Endothelial cell (in vitro differentiated cells): Measurements from ENCODE around the gene GSDME. TPM values are rescaled to one million over a fixed set of nuclear protein-coding genes. Genes with fewer than 3 reads are reported as not detected.

ENCODE experiments used
- DNase-seq: peaks from one replicate; pipeline ENCODE4 v3.0.0; 2021; ENCODE audit warnings: low spot score
- H3K27ac Mint-ChIP-seq: one replicate; pipeline ENCODE4 v1.8.0; 2021; ENCODE audit warnings: mixed read lengths, inconsistent platforms; ENCODE audit not compliant: unreplicated experiment
- H3K27me3 Mint-ChIP-seq: one replicate; pipeline ENCODE4 v1.8.0; 2021; ENCODE audit warnings: mild to moderate bottlenecking, moderate library complexity, mixed read lengths, inconsistent platforms; ENCODE audit not compliant: unreplicated experiment
- H3K36me3 Mint-ChIP-seq: one replicate; pipeline ENCODE4 v1.8.0; 2021; ENCODE audit warnings: mild to moderate bottlenecking, low read depth, mixed read lengths, inconsistent platforms; ENCODE audit not compliant: unreplicated experiment
- H3K4me1 Mint-ChIP-seq: one replicate; pipeline ENCODE4 v1.8.0; 2021; ENCODE audit warnings: mild to moderate bottlenecking, mixed read lengths, inconsistent platforms; ENCODE audit not compliant: unreplicated experiment
- H3K4me3 Mint-ChIP-seq: one replicate; pipeline ENCODE4 v1.8.0; 2021; ENCODE audit warnings: mild to moderate bottlenecking, mixed read lengths, inconsistent platforms; ENCODE audit not compliant: unreplicated experiment
- H3K9me3 Mint-ChIP-seq: one replicate; pipeline ENCODE4 v1.8.0; 2021; ENCODE audit warnings: mixed read lengths, inconsistent platforms; ENCODE audit not compliant: unreplicated experiment
- total RNA-seq: library from RNA; stranded (reverse); fragmentation: NEBNext Ultra II Directional; extraction: Animal tissue kit (Norgen Biotek cat#: 25700); gene quantifications from one replicate; pipeline ENCODE4 v1.2.1, GENCODE V29; 2021; ENCODE audit not compliant: unreplicated experiment
- TF ChIP-seq, protein P1 (sequence below): fragments of 200-600 bp; sonication (generic); IDR thresholded peaks from one replicate; pipeline ENCODE4 v1.5.0; 2021; ENCODE audit warnings: antibody characterized with exemption; ENCODE audit not compliant: unreplicated experiment

GSDME gene
- total RNA-seq, 1 donor from 2014 or later, result 4.4 TPM

GRCh38 chr7:24713039-24713793 is 44.0 kb downstream of the GSDME start:
- H3K4me3 Mint-ChIP-seq, result no peak overlapping the region
- TF ChIP-seq, protein P1, sequence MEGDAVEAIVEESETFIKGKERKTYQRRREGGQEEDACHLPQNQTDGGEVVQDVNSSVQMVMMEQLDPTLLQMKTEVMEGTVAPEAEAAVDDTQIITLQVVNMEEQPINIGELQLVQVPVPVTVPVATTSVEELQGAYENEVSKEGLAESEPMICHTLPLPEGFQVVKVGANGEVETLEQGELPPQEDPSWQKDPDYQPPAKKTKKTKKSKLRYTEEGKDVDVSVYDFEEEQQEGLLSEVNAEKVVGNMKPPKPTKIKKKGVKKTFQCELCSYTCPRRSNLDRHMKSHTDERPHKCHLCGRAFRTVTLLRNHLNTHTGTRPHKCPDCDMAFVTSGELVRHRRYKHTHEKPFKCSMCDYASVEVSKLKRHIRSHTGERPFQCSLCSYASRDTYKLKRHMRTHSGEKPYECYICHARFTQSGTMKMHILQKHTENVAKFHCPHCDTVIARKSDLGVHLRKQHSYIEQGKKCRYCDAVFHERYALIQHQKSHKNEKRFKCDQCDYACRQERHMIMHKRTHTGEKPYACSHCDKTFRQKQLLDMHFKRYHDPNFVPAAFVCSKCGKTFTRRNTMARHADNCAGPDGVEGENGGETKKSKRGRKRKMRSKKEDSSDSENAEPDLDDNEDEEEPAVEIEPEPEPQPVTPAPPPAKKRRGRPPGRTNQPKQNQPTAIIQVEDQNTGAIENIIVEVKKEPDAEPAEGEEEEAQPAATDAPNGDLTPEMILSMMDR, result no peak
- H3K36me3 Mint-ChIP-seq, result no peaks in the 10 kb centered on the region
- no peak for DNase-seq
- H3K27ac Mint-ChIP-seq, result no peak overlapping the region
- H3K4me1 Mint-ChIP-seq, result peaks cover 10% of the 10 kb centered on the region
- H3K9me3 Mint-ChIP-seq, result no peaks in the 10 kb centered on the region
- H3K27me3 Mint-ChIP-seq, result peaks cover 9% of the 10 kb centered on the region

DNA sequence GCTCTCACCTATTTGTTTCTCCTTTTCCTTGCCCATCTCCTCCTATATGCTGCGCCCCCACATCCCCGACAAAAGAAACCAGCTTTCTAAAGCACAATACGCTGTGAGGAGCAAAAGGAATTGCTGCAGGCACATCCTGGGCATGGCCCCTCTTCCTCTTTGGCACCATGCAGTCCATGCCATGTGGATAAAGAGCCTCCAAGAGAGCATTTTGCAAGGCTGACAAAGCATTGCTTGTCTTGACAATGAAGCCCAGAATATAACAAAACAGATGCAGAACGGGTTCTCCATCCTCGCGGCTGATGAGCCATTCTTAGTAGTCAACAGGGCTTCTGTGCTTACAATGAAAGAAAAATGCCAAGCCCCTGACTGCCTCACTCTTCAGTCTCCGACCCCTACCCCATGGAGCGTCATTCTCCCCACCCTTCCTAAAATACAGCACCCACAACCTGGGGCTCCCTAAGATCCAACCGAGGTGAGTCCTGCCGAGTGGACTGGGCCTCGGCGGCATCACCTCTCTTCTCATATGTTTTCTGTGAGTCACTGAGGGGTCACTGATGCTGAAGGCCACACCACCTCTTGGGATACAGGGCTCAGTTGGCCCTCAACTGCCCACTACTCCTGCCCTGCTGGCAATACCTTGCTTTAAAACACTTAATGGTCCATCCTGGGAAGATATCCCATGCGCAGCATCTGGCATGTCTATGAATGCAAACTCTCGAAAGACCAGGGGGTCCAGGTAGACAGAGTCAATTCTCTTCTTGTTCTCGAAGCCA is 47.5 kb downstream of the GSDME start:
- H3K36me3 Mint-ChIP-seq, result no peaks in the 10 kb centered on the region
- DNase-seq, result no peak
- peaks cover 9% of the 10 kb centered on the region for H3K27me3 Mint-ChIP-seq
- no peaks in the 10 kb centered on the region for H3K9me3 Mint-ChIP-seq
- no peak overlapping the region for H3K27ac Mint-ChIP-seq
- no peak overlapping the region for H3K4me3 Mint-ChIP-seq
- H3K4me1 Mint-ChIP-seq, result peaks cover 11% of the 10 kb centered on the region
- TF ChIP-seq, protein P1, result no peak

DNA sequence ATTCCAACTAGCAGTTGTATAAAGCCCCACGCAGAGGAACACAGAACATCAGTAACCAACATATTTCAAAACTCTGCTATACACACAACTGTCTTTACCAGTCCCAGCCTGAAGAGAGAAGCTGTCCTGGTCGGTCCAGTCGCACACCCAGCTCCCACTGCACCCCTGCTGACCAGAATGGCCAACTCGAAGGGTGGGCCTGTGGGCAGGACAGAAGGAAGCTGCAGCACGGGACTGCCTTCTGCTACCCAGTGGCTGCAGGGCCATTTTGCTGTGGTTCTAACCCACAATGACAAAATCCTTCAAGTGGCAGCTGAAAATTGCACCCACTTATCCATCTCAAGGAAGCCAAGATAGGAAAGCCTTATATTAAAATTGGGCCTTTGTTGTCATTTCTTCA is 48.2 kb downstream of the GSDME start:
- Mint-ChIP-seq H3K4me3 (no peak overlapping the region), H3K27ac (no peak overlapping the region), H3K4me1 (peaks cover 11% of the 10 kb centered on the region), H3K27me3 (peaks cover 9% of the 10 kb centered on the region), H3K36me3 (no peaks in the 10 kb centered on the region), H3K9me3 (no peaks in the 10 kb centered on the region)
- no peak for DNase-seq
- TF ChIP-seq, protein P1, result no peak

DNA sequence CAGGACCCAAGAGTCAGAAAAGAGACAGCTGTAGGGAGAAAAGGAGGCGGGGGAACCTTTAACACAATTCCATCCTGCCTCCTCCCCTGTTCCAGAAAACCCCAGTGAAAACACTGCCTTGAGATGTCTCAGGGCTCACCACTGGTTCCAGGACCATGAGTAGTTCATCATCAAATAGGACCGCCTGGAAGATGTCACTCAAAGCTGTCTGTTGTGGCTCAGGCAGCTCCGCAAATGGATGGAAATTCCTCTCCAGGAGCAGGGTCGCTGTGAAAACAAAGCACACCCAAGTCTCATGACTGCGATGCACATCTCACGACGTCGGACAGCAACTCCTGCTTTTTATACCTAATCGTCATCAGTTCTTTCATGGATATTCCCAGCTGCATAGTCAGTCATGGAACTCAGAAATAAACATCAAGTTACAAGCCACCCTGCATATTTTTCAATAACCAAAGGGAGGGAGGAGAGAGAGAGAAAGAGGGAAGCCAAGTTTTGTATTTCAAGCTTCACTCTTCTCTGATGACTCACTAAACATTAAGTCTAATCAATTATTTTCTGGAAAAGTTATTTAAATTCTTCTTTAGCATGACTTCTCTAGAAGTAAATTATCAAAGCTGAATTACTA is 49.2 kb downstream of the GSDME start:
- H3K9me3 Mint-ChIP-seq, result no peaks in the 10 kb centered on the region
- H3K27ac Mint-ChIP-seq, result no peak overlapping the region
- peaks cover 4% of the 10 kb centered on the region for H3K27me3 Mint-ChIP-seq
- no peak for DNase-seq
- no peaks in the 10 kb centered on the region for H3K36me3 Mint-ChIP-seq
- peaks cover 11% of the 10 kb centered on the region for H3K4me1 Mint-ChIP-seq
- TF ChIP-seq, protein P1, result no peak
- no peak overlapping the region for H3K4me3 Mint-ChIP-seq
